Non-pigmented ciliary epithelial cell (primary cell): ENCODE results near the gene SCRN3.
"Not testable (repeated sequence)": the region's sequence is repeated elsewhere in the genome, so short reads cannot be mapped to it uniquely, and the experiment has no call there.

ENCODE experiments used
- DNase-seq: peaks from one replicate; pipeline ENCODE4 v3.0.0-alpha.2; 2010; ENCODE audit warnings: low read depth

SCRN3 gene

GRCh38 chr2:174395284-174395968 lies at the start of gene SCRN3:
TSS of gene SCRN3 (plus strand) at chr2:174395730. CDS start at chr2:174398284, 2,554 bp downstream.
- peak; percentile 31 for DNase-seq

DNA sequence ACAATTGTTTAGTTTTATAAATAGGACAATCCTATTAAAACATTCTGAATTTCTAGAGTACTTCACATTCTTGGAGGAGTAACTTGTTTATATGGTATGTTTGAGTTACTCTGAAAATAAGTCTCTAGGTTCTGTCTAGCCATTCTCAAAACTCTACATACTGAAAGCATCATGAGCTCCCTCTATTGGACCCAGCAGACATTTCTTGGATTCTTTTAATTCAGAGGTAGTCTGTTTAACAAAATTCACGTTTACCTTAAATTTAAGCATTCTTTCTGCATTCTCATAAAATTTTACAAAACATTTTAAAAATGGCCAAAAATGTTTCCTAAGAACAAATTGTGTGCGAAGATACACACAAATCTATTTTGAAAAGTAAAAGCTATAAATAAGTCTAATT lies 45.5 kb upstream of the SCRN3 start:
- no peak for DNase-seq

- DNase-seq, result no peak
Observed at GRCh38 chr2:174350593-174351181, 44.8 kb upstream of the SCRN3 start.

DNA sequence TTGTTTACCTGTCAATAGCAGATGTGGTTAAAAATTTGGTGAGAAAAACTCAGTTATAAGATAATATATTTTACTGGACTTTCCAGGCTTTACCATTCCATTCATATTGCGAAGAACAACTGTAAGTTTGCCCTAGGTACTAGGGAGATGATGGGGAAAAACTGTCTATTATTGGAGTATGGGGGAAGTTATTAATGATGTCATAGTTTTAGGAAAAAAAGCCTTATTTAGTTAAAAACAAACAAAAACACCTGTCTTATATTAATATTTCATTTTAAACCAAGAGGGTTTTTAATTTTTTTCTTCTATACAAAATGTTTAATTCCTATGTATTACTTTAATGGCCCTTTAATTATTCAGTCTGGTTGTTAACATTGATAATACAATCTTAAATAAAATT lies 42.5 kb upstream of the SCRN3 start:
- DNase-seq, result no peak

DNA sequence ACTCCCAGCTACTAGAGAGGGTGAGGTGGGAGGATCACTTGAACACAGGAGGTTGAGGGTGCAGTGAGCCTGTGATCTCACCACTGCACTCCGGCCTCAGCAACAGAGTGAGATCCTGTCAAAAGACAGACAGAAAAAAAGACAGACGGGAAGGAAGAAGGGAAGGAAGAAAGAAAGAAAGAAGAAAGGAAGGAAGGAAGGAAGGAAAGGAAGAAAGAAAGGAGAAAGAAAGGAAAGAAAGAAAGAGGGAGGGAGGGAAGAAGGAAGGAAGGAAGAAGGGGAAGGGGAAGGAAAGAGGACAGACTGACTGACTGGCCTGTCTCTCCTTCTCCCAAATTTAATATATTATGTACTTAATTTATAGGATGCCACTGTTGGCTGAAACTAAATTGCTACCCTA lies 39.2 kb upstream of the SCRN3 start:
- DNase-seq, result no peak

DNA sequence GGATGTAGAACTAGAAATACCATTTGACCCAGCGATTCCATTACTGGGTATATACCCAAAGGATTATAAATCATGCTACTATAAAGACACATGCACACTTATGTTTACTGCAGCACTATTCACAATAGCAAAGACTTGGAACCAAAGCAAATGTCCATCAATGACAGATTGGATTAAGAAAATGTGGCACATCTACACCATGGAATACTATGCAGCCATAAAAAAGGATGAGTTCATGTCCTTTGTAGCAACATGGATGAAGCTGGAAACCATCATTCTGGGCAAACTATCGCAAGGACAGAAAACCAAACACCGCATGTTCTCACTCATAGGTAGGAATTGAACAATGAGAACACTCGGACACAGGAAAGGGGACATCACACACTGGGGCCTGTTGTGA lies 35.9 kb upstream of the SCRN3 start:
- DNase-seq, result not testable (repeated sequence)

DNA sequence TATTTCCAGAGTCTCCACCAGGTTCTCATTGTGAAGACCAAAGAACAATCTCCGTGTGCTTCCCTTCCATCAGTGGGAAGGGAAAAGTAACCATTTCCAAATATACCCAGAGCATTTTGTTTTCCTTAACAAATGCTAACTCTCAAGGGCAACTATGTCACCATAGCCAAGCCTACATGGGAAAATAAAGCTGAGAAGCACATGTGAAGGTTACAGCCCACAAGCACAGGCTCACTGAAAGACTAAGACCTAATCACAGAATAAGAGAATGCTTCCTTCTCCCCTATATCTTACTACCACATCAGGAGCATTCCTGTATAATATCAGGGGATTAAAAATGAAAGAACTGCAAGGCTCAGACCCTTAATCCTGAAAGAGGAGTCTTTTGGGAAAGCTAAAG lies 32.6 kb upstream of the SCRN3 start:
- no peak for DNase-seq

GRCh38 chr2:174363492-174364225 lies 31.9 kb upstream of the SCRN3 start:
- DNase-seq, result not testable (repeated sequence)

DNA sequence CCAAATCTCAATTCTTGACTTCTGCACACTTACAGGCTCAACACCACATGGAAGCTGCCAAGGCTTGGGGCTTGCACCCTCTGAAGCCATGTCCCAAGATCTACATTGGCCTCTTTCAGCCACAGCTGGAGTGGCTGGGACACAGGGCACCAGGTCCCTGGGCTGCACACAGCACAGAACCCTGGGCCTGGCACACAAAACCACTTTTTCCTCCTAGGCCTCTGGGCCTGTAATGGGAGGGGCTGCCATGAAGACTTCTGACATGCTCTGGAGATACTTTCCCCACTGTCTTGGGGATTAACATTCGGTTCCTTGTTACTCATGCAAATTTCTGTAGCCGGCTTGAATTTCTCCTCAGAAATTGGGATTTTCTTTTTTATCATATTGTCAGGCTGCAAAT lies 30.9 kb upstream of the SCRN3 start:
- DNase-seq, result no peak

- peak; percentile 6 for DNase-seq
Observed at GRCh38 chr2:174365571-174365970, 30.0 kb upstream of the SCRN3 start.

DNA sequence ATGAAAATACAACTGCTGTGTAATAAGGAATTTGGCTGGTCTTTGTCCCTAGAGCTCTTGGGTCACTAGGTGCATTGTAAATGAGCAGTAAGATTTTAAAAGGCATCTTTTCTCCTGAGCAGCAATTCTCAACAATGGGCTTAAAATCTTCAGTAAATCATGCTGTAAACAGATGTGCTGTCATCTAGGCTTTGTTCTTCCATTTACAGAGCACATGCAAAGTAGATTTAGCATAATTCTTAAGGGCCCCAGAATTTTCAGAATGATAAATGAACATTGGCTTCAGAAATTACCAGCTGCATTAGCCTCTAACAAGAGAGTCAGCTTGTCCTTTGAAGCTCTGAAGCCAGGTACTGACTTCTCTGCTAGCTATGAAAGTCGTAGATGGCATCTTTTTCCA lies 26.8 kb upstream of the SCRN3 start:
- DNase-seq, result no peak

GRCh38 chr2:174376967-174377366 lies 18.6 kb upstream of the SCRN3 start:
- no peak for DNase-seq

GRCh38 chr2:174383796-174384195 lies 11.7 kb upstream of the SCRN3 start:
- no peak for DNase-seq

DNA sequence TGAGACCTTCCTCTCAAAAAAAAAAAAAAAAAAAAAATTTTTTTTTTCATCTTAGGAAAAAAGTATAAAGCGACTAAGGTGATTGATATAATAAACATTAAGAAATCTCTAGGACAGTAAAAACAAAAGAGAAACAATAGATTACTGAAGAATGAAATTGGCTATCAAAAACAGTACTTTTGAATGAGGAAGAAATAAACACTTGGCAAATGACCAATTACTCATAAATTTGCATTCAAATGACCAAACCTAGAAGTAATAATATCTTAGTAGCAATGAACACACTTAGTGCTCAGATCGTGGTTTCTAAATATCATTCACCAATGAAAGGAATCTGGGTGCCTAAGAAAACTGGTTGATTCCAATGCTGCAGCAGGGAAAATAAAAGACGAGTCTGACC lies 10.3 kb upstream of the SCRN3 start:
- no peak for DNase-seq

DNA sequence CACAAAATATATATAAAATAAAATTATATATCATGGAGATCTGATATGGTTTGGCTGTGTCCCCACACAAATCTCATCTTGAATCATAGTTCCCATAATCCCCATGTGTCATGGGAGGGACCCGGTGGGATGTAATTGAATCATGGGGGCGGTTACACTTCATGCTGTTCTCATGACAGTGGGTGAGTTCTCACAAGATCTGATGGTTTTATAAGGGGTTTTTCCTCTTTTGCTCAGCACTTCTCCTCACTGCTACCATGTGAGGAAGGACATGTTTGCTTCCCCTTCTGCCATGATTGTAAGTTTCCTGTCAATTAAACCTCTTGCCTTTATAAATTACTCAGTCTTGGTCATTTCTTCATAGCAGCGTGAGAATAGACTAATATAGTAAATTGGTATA lies 6.8 kb upstream of the SCRN3 start:
- not testable (repeated sequence) for DNase-seq

DNA sequence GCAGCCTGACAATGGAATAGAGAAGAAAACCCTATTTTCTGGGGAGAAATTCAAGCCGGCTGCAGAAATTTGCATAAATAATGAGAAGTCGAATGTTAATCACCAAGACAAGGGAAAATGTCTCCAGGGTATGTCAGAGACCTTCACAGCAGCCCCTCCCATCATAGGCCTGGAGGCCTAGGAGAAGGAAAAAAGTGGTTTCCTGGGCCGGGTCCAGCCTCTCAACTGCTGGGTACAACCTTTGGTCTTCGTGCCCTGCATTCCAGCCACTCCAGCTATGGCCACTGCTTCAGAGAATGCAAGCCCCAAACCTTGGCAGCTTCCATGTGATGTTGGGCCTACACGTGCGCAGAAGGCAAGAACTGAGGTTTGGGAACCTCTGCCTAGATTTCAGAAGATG lies 6.0 kb upstream of the SCRN3 start:
- no peak for DNase-seq

DNA sequence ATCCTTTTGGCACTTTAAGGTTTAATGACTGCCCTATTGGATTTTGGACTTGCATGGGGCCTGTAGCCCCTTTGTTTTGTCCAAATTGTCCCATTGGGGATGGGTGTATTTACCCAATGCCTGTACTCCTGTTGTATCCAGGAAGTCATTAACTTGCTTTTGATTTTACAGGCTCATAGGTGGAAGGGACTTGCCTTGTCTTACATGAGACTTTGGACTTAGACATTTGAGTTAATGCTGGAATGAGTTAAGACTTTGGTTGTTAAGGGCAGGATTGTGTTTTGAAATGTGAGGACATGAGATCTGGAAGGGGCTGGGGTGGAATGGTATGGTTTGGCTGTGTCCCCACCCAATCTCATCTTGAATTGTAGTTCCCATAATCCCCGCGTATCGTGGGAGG lies 5.2 kb upstream of the SCRN3 start:
- not testable (repeated sequence) for DNase-seq

GRCh38 chr2:174392706-174393105 lies 2.8 kb upstream of the SCRN3 start:
- DNase-seq, result no peak

DNA sequence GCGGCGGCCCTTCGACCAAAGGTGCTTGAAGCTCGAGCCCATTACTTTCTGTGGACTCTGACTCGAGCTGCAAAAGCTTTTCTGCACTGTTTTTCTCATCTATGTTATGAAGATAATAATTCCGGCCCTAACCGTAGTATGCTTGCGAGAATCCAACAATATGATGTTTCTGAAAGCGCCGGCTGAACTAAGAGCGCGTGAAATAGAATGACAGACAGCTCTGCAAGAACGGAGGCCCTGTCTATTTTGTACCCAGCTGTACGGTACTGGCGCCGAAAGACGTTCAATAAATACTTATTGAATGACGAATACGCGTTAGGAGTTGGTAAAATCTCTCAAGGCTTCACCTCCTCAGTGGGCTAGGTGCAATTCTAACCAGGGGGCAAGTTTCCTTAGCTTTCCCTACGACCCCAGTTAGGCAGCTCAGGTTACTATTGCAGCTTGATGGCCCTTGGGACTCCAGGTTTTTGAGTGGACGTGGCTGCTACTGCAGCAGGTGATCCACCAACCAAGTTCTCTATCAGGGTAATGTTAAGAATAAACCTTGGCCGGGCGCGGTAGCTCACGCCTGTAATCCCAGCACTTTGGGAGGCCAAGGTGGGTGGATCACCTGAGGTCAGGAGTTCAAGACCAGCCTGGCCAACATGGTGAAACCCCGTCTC lies 570 bp downstream of the SCRN3 start:
- no peak for DNase-seq

GRCh38 chr2:174397773-174398172 lies 2.2 kb downstream of the SCRN3 start:
- DNase-seq, result no peak

GRCh38 chr2:174399171-174399570 lies 3.6 kb downstream of the SCRN3 start:
- DNase-seq, result peak; percentile 19

DNA sequence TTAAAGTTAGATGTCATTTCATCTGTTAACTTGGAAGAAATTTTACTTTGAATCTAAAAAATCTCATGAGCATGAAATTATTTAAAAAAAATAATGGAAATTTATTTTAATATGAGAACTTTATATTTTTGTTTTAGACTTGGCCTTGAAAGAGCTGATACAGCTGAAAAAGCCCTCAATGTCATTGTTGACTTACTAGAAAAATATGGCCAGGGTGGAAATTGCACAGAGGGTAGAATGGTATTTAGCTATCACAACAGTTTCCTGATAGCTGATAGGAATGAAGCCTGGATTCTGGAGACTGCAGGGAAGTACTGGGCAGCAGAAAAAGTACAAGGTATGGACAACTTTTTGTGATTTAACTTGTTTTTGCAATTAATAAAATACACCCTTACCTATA lies 5.3 kb downstream of the SCRN3 start:
- DNase-seq, result no peak

- DNase-seq, result no peak
Observed at GRCh38 chr2:174403628-174404027, 8.1 kb downstream of the SCRN3 start.
